Measurements from ENCODE around the gene ZNF121.
"Not testable (repeated sequence)": the region's sequence is repeated elsewhere in the genome, so short reads cannot be mapped to it uniquely, and the experiment has no call there.

Gene ZNF121

DNA sequence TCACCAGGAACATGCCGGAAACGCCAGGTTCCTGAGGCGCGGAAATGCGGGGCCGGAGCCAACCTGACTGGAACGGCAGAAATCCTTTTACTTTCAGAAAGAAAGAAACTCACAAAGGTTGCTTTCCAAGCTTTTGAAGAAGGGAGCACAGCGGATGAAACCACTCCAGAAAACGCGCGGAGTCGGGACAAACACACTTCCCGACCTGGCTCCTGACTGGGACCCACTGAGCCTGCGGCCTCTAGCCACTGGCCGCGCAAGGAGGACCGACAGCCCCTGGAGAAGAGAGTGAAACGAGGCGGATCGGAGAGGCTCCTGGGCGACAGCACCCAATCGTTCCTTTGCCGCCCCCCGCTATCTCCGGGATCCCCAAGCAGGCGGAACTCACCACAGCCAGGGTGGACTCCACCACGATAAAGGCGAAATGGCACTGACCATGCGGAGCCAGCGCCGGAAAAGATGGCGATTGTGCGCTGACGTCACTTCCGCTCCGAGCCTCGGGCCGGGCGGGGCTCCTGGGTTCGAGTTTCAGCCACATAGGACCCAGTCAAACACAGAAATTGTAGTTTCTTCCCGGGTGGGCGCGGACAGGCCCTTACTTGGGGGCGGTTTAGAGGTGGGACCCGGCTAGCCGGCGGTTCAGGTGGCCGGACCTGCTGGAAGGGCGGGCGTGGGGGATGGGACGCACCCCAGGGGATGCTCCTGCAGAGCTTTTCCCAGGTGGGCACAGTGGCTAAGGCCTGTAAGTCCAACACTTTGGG lies at the start of gene ZNF121:
ZNF121 (minus strand) TSS at position 432 of the 761 bp plus-strand sequence. CDS start 16,407 bp downstream, outside the sequence.
- peak within 1 kb of the TSS; percentile 86 for H3K4me3 ChIP-seq (ENCODE audit: low read length)
- H3K27me3 ChIP-seq (ENCODE audit: control insufficient read depth, insufficient read depth, low read length) = no peaks in the 10 kb centered on the region
- no peaks in the 10 kb centered on the region for H3K4me1 ChIP-seq (ENCODE audit: control insufficient read depth, insufficient read depth, low read length)
- peak within 1 kb of the TSS; percentile 74 for H3K9ac ChIP-seq (ENCODE audit: low read length)
- no peaks in the 10 kb centered on the region for H3K36me3 ChIP-seq (ENCODE audit: control insufficient read depth, insufficient read depth, low read length)
- H3K27ac ChIP-seq (ENCODE audit: low read depth, low read length) = peak within 1 kb of the TSS; percentile 80

GRCh38 chr19:9627856-9628255 lies 43.6 kb upstream of the ZNF121 start:
- H3K4me1 ChIP-seq (ENCODE audit: control insufficient read depth, insufficient read depth, low read length) = no peaks in the 10 kb centered on the region
- no peak overlapping the region for H3K4me3 ChIP-seq (ENCODE audit: low read length)
- no peak overlapping the region for H3K9ac ChIP-seq (ENCODE audit: low read length)
- H3K27ac ChIP-seq (ENCODE audit: low read depth, low read length) = no peak overlapping the region
- H3K27me3 ChIP-seq (ENCODE audit: control insufficient read depth, insufficient read depth, low read length) = no peaks in the 10 kb centered on the region
- peaks cover 6% of the 10 kb centered on the region for H3K36me3 ChIP-seq (ENCODE audit: control insufficient read depth, insufficient read depth, low read length)

GRCh38 chr19:9622531-9622930 lies 38.2 kb upstream of the ZNF121 start:
- Histone ChIP-seq H3K36me3 (ENCODE audit: control insufficient read depth, insufficient read depth, low read length) (peaks cover 12% of the 10 kb centered on the region), H3K27ac (ENCODE audit: low read depth, low read length) (peak overlapping the region; percentile 34), H3K4me1 (ENCODE audit: control insufficient read depth, insufficient read depth, low read length) (peaks cover 9% of the 10 kb centered on the region), H3K27me3 (ENCODE audit: control insufficient read depth, insufficient read depth, low read length) (no peaks in the 10 kb centered on the region), H3K4me3 (ENCODE audit: low read length) (peak overlapping the region; percentile 22), H3K9ac (ENCODE audit: low read length) (no peak overlapping the region)

GRCh38 chr19:9621156-9622037 lies 37.1 kb upstream of the ZNF121 start, which contains the start of gene ZNF561:
ZNF561 (minus strand) TSS chr19:9621232; CDS start chr19:9619456, 1,776 bp downstream.
- Histone ChIP-seq H3K9ac (ENCODE audit: low read length) (peak within 1 kb of the TSS; percentile 92), H3K27ac (ENCODE audit: low read depth, low read length) (peak within 1 kb of the TSS; percentile 91), H3K36me3 (ENCODE audit: control insufficient read depth, insufficient read depth, low read length) (peaks cover 18% of the 10 kb centered on the region), H3K4me3 (ENCODE audit: low read length) (peak within 1 kb of the TSS; percentile 91), H3K27me3 (ENCODE audit: control insufficient read depth, insufficient read depth, low read length) (no peaks in the 10 kb centered on the region), H3K4me1 (ENCODE audit: control insufficient read depth, insufficient read depth, low read length) (peaks cover 9% of the 10 kb centered on the region)

- peaks cover 21% of the 10 kb centered on the region for H3K36me3 ChIP-seq (ENCODE audit: control insufficient read depth, insufficient read depth, low read length)
- H3K4me3 ChIP-seq (ENCODE audit: low read length) = peak overlapping the region; percentile 91
- H3K27ac ChIP-seq (ENCODE audit: low read depth, low read length) = peak overlapping the region; percentile 91
- peaks cover 9% of the 10 kb centered on the region for H3K4me1 ChIP-seq (ENCODE audit: control insufficient read depth, insufficient read depth, low read length)
- peak overlapping the region; percentile 92 for H3K9ac ChIP-seq (ENCODE audit: low read length)
- H3K27me3 ChIP-seq (ENCODE audit: control insufficient read depth, insufficient read depth, low read length) = no peaks in the 10 kb centered on the region
Measured at GRCh38 chr19:9620842-9621155, 36.5 kb upstream of the ZNF121 start.

GRCh38 chr19:9615844-9616243 lies 31.5 kb upstream of the ZNF121 start:
- no peak overlapping the region for H3K27ac ChIP-seq (ENCODE audit: low read depth, low read length)
- H3K4me1 ChIP-seq (ENCODE audit: control insufficient read depth, insufficient read depth, low read length) = peaks cover 6% of the 10 kb centered on the region
- H3K4me3 ChIP-seq (ENCODE audit: low read length) = no peak overlapping the region
- no peak overlapping the region for H3K9ac ChIP-seq (ENCODE audit: low read length)
- H3K36me3 ChIP-seq (ENCODE audit: control insufficient read depth, insufficient read depth, low read length) = peaks cover 57% of the 10 kb centered on the region
- no peaks in the 10 kb centered on the region for H3K27me3 ChIP-seq (ENCODE audit: control insufficient read depth, insufficient read depth, low read length)

GRCh38 chr19:9610484-9611113 lies 26.3 kb upstream of the ZNF121 start:
- no peak overlapping the region for H3K27ac ChIP-seq (ENCODE audit: low read depth, low read length)
- H3K27me3 ChIP-seq (ENCODE audit: control insufficient read depth, insufficient read depth, low read length) = no peaks in the 10 kb centered on the region
- no peaks in the 10 kb centered on the region for H3K4me1 ChIP-seq (ENCODE audit: control insufficient read depth, insufficient read depth, low read length)
- H3K36me3 ChIP-seq (ENCODE audit: control insufficient read depth, insufficient read depth, low read length) = peaks cover 47% of the 10 kb centered on the region
- no peak overlapping the region for H3K4me3 ChIP-seq (ENCODE audit: low read length)
- H3K9ac ChIP-seq (ENCODE audit: low read length) = no peak overlapping the region

DNA sequence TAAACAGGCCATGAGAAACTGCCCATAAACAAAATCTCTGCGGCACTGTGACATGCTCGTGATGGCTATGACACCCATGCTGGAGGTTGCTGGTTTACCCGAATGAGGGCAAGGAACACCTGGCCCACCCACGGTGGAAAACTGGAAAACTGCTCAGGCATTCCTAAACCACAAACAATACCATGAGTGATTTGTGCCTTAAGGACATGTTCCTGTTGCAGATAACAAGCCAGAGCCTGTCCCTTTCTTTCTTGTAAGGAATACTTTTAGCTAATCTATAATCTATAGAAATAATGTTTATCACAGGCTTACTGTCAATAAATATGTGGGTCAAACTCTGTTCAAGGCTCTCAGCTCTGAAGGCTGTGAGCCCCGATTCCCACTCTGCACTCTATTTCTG lies 24.6 kb upstream of the ZNF121 start:
- H3K4me3 ChIP-seq (ENCODE audit: low read length) = no peak overlapping the region
- H3K9ac ChIP-seq (ENCODE audit: low read length) = no peak overlapping the region
- peaks cover 37% of the 10 kb centered on the region for H3K36me3 ChIP-seq (ENCODE audit: control insufficient read depth, insufficient read depth, low read length)
- H3K4me1 ChIP-seq (ENCODE audit: control insufficient read depth, insufficient read depth, low read length) = no peaks in the 10 kb centered on the region
- H3K27ac ChIP-seq (ENCODE audit: low read depth, low read length) = no peak overlapping the region
- no peaks in the 10 kb centered on the region for H3K27me3 ChIP-seq (ENCODE audit: control insufficient read depth, insufficient read depth, low read length)

- no peak overlapping the region for H3K27ac ChIP-seq (ENCODE audit: low read depth, low read length)
- H3K36me3 ChIP-seq (ENCODE audit: control insufficient read depth, insufficient read depth, low read length) = no peaks in the 10 kb centered on the region
- no peaks in the 10 kb centered on the region for H3K27me3 ChIP-seq (ENCODE audit: control insufficient read depth, insufficient read depth, low read length)
- H3K9ac ChIP-seq (ENCODE audit: low read length) = no peak overlapping the region
- H3K4me1 ChIP-seq (ENCODE audit: control insufficient read depth, insufficient read depth, low read length) = no peaks in the 10 kb centered on the region
- no peak overlapping the region for H3K4me3 ChIP-seq (ENCODE audit: low read length)
Measured at GRCh38 chr19:9597027-9597426, 12.7 kb upstream of the ZNF121 start.

DNA sequence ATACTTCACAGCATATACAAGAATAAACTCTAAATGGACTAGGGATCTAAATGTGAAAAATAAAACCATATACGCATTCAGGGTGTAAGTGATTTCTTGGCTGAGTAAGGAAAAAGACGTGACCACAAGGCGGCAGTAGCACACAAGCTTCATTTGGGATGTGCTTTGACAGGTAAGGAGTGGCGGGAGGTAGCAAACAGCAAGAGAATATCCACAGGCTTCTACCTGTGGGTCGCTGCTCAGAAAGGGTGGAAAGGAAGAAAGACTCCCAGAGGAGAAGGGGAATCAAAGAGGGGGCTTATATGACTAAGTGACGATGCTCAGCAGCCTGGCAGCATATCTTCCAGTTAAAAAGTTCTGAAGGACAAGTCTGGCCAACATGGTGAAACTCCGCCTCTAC lies 2.5 kb upstream of the ZNF121 start:
- Histone ChIP-seq H3K36me3 (ENCODE audit: control insufficient read depth, insufficient read depth, low read length) (no peaks in the 10 kb centered on the region), H3K27me3 (ENCODE audit: control insufficient read depth, insufficient read depth, low read length) (no peaks in the 10 kb centered on the region), H3K4me3 (ENCODE audit: low read length) (no peak overlapping the region), H3K4me1 (ENCODE audit: control insufficient read depth, insufficient read depth, low read length) (no peaks in the 10 kb centered on the region), H3K9ac (ENCODE audit: low read length) (no peak overlapping the region), H3K27ac (ENCODE audit: low read depth, low read length) (no peak overlapping the region)

GRCh38 chr19:9582081-9582725 lies 2.1 kb downstream of the ZNF121 start:
- H3K4me3 ChIP-seq (ENCODE audit: low read length); H3K27me3 ChIP-seq (ENCODE audit: control insufficient read depth, insufficient read depth, low read length); H3K9ac ChIP-seq (ENCODE audit: low read length); H3K36me3 ChIP-seq (ENCODE audit: control insufficient read depth, insufficient read depth, low read length); H3K4me1 ChIP-seq (ENCODE audit: control insufficient read depth, insufficient read depth, low read length); H3K27ac ChIP-seq (ENCODE audit: low read depth, low read length): not testable (repeated sequence)

GRCh38 chr19:9580728-9581127 lies 3.6 kb downstream of the ZNF121 start:
- H3K4me3 ChIP-seq (ENCODE audit: low read length) = no peak overlapping the region

More at GRCh38 chr19:9580728-9581127, 3.6 kb downstream of the ZNF121 start:
- no peaks in the 10 kb centered on the region for H3K27me3 ChIP-seq (ENCODE audit: control insufficient read depth, insufficient read depth, low read length)
- no peak overlapping the region for H3K9ac ChIP-seq (ENCODE audit: low read length)
- H3K27ac ChIP-seq (ENCODE audit: low read depth, low read length) = no peak overlapping the region
- no peaks in the 10 kb centered on the region for H3K36me3 ChIP-seq (ENCODE audit: control insufficient read depth, insufficient read depth, low read length)
- H3K4me1 ChIP-seq (ENCODE audit: control insufficient read depth, insufficient read depth, low read length) = no peaks in the 10 kb centered on the region
